Neutrophil (primary cell): ENCODE data around the gene LRWD1.

ENCODE experiments used
- H3K27ac ChIP-seq: fragments of 200-600 bp; sonication (generic); 2 replicates; pipeline ENCODE4 v1.5.1; 2016; ENCODE audit warnings: mild to moderate bottlenecking, moderate library complexity
- H3K27me3 ChIP-seq: fragments of 200-600 bp; sonication (generic); 2 replicates; pipeline ENCODE4 v1.6.0; 2016; ENCODE audit warnings: mild to moderate bottlenecking
- H3K36me3 ChIP-seq: fragments of 200-600 bp; sonication (generic); 2 replicates; pipeline ENCODE4 v1.5.1; 2017
- H3K4me1 ChIP-seq, 2 experiments: fragments of 200-600 bp in 1 of 2; sonication (generic) in 1 of 2; 1 replicate in 1 of 2; 2 replicates in 1 of 2; pipeline versions ENCODE4 v1.5.1 to v1.6.1; 2013 to 2016; ENCODE audit warnings: low read depth in 1 of 2, low read length in 1 of 2, mild to moderate bottlenecking in 1 of 2, moderate library complexity in 1 of 2; ENCODE audit not compliant: control insufficient read depth in 1 of 2, insufficient read depth in 1 of 2
- H3K4me3 ChIP-seq, 2 experiments: fragments of 200-600 bp in 1 of 2; sonication (generic) in 1 of 2; 1 replicate in 1 of 2; 2 replicates in 1 of 2; pipeline ENCODE4 v1.5.1; 2013 to 2016; ENCODE audit warnings: low read depth in 1 of 2, low read length in 1 of 2, mild to moderate bottlenecking in 1 of 2, moderate library complexity in 1 of 2
- H3K9me3 ChIP-seq: fragments of 200-600 bp; sonication (generic); 2 replicates; pipeline ENCODE4 v1.5.1; 2016
- CTCF ChIP-seq: fragments of 200-600 bp; sonication (generic); IDR thresholded peaks from 2 replicates; pipeline ENCODE4 v1.5.1; 2016; ENCODE audit warnings: antibody characterized with exemption

LRWD1 gene

GRCh38 chr7:102464577-102465280, at the start of gene LRWD1, which contains the start of gene ALKBH4:
Gene LRWD1 (plus strand): TSS chr7:102464984. CDS start chr7:102465081, 97 bp downstream.
Gene ALKBH4 (minus strand): TSS chr7:102464863. CDS start chr7:102464836, 27 bp downstream.
- Histone ChIP-seq H3K27me3 (no peaks in the 10 kb centered on the region), H3K4me3 (peak within 1 kb of the TSS; percentile 82 to 99), H3K4me1 (peaks cover 23 to 27% of the 10 kb centered on the region in 2 experiments), H3K9me3 (no peaks in the 10 kb centered on the region), H3K27ac (peak within 1 kb of the TSS; percentile 74), H3K36me3 (peaks cover 26% of the 10 kb centered on the region)
- peak; percentile 71 for TF ChIP-seq CTCF

- Histone ChIP-seq H3K27me3 (no peaks in the 10 kb centered on the region), H3K9me3 (no peaks in the 10 kb centered on the region), H3K36me3 (peaks cover 22% of the 10 kb centered on the region), H3K27ac (peak overlapping the region; percentile 93), H3K4me3 (peak overlapping the region; percentile 33 to 41), H3K4me1 (peaks cover 73 to 82% of the 10 kb centered on the region in 2 experiments)
- no peak for TF ChIP-seq CTCF
Observed at GRCh38 chr7:102415685-102416225, 49.0 kb upstream of the LRWD1 start.

- peak overlapping the region; percentile 93 for H3K27ac ChIP-seq
- H3K36me3 ChIP-seq = peaks cover 16% of the 10 kb centered on the region
- no peaks in the 10 kb centered on the region for H3K9me3 ChIP-seq
Observed at GRCh38 chr7:102416406-102416805, 48.4 kb upstream of the LRWD1 start.

GRCh38 chr7:102417105-102417504, 47.7 kb upstream of the LRWD1 start:
- H3K27ac ChIP-seq = peak overlapping the region; percentile 93

More at GRCh38 chr7:102416406-102416805, 48.4 kb upstream of the LRWD1 start:
- no peaks in the 10 kb centered on the region for H3K27me3 ChIP-seq
- no peak for TF ChIP-seq CTCF
- peak overlapping the region in 1 of 2 experiments; percentile 33 for H3K4me3 ChIP-seq
- peaks cover 80 to 89% of the 10 kb centered on the region in 2 experiments for H3K4me1 ChIP-seq

GRCh38 chr7:102418592-102418991, 46.2 kb upstream of the LRWD1 start:
- Histone ChIP-seq H3K36me3 (no peaks in the 10 kb centered on the region), H3K9me3 (no peaks in the 10 kb centered on the region), H3K27ac (peak overlapping the region; percentile 99), H3K4me1 (peaks cover 80 to 89% of the 10 kb centered on the region in 2 experiments), H3K4me3 (no peak overlapping the region), H3K27me3 (no peaks in the 10 kb centered on the region)
- no peak for TF ChIP-seq CTCF

More at GRCh38 chr7:102417105-102417504, 47.7 kb upstream of the LRWD1 start:
- H3K4me3 ChIP-seq = no peak overlapping the region
- TF ChIP-seq CTCF = no peak
- H3K9me3 ChIP-seq = no peaks in the 10 kb centered on the region
- H3K36me3 ChIP-seq = peaks cover 9% of the 10 kb centered on the region
- H3K27me3 ChIP-seq = no peaks in the 10 kb centered on the region
- peaks cover 87 to 96% of the 10 kb centered on the region in 2 experiments for H3K4me1 ChIP-seq
